ENCODE data around the gene FMO3. TPM values are rescaled to one million over a fixed set of nuclear protein-coding genes. Genes with fewer than 3 reads are reported as not detected.

Gene FMO3
- total RNA-seq, 1 donor from 2014 or later, result not detected

- TF ChIP-seq, protein P1, sequence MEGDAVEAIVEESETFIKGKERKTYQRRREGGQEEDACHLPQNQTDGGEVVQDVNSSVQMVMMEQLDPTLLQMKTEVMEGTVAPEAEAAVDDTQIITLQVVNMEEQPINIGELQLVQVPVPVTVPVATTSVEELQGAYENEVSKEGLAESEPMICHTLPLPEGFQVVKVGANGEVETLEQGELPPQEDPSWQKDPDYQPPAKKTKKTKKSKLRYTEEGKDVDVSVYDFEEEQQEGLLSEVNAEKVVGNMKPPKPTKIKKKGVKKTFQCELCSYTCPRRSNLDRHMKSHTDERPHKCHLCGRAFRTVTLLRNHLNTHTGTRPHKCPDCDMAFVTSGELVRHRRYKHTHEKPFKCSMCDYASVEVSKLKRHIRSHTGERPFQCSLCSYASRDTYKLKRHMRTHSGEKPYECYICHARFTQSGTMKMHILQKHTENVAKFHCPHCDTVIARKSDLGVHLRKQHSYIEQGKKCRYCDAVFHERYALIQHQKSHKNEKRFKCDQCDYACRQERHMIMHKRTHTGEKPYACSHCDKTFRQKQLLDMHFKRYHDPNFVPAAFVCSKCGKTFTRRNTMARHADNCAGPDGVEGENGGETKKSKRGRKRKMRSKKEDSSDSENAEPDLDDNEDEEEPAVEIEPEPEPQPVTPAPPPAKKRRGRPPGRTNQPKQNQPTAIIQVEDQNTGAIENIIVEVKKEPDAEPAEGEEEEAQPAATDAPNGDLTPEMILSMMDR (IDR thresholded peaks at IDR 0.05; ENCODE audit: insufficient read depth, low read length, severe bottlenecking), result no peak
- no peak overlapping the region for H3K4me3 ChIP-seq (ENCODE audit: low read depth, low read length)
- DNase-seq (ENCODE audit: low read depth), result no peak
- no peaks in the 10 kb centered on the region for H3K36me3 ChIP-seq (ENCODE audit: control insufficient read depth, insufficient read depth, low read length)
- no peaks in the 10 kb centered on the region for H3K27me3 ChIP-seq (ENCODE audit: control insufficient read depth, insufficient read depth, low read length)
- no peak for FAIRE-seq
These were observed 27.8 kb upstream of the FMO3 start for GRCh38 chr1:171062902-171063301.

GRCh38 chr1:171075041-171075440, 15.7 kb upstream of the FMO3 start:
- TF ChIP-seq, protein P1 (IDR thresholded peaks at IDR 0.05; ENCODE audit: insufficient read depth, low read length, severe bottlenecking), result no peak
- no peak for FAIRE-seq
- Histone ChIP-seq H3K36me3 (ENCODE audit: control insufficient read depth, insufficient read depth, low read length) (no peaks in the 10 kb centered on the region), H3K4me3 (ENCODE audit: low read depth, low read length) (no peak overlapping the region), H3K27me3 (ENCODE audit: control insufficient read depth, insufficient read depth, low read length) (no peaks in the 10 kb centered on the region)
- no peak for DNase-seq (ENCODE audit: low read depth)

GRCh38 chr1:171081314-171081753, 9.4 kb upstream of the FMO3 start:
- TF ChIP-seq, protein P1 (IDR thresholded peaks at IDR 0.05; ENCODE audit: insufficient read depth, low read length, severe bottlenecking), result no peak
- FAIRE-seq (no peak), DNase-seq (ENCODE audit: low read depth) (peak; percentile 45)
- no peaks in the 10 kb centered on the region for H3K36me3 ChIP-seq (ENCODE audit: control insufficient read depth, insufficient read depth, low read length)
- no peak overlapping the region for H3K4me3 ChIP-seq (ENCODE audit: low read depth, low read length)
- no peaks in the 10 kb centered on the region for H3K27me3 ChIP-seq (ENCODE audit: control insufficient read depth, insufficient read depth, low read length)

GRCh38 chr1:171081763-171082201, 8.9 kb upstream of the FMO3 start:
- DNase-seq (ENCODE audit: low read depth) (peak; percentile 5), FAIRE-seq (no peak)
- no peaks in the 10 kb centered on the region for H3K36me3 ChIP-seq (ENCODE audit: control insufficient read depth, insufficient read depth, low read length)
- TF ChIP-seq, protein P1 (IDR thresholded peaks at IDR 0.05; ENCODE audit: insufficient read depth, low read length, severe bottlenecking), result no peak
- H3K4me3 ChIP-seq (ENCODE audit: low read depth, low read length), result no peak overlapping the region
- no peaks in the 10 kb centered on the region for H3K27me3 ChIP-seq (ENCODE audit: control insufficient read depth, insufficient read depth, low read length)

GRCh38 chr1:171082606-171083005, 8.1 kb upstream of the FMO3 start:
- FAIRE-seq (no peak), DNase-seq (ENCODE audit: low read depth) (no peak)
- H3K27me3 ChIP-seq (ENCODE audit: control insufficient read depth, insufficient read depth, low read length), result no peaks in the 10 kb centered on the region
- no peaks in the 10 kb centered on the region for H3K36me3 ChIP-seq (ENCODE audit: control insufficient read depth, insufficient read depth, low read length)
- TF ChIP-seq, protein P1 (IDR thresholded peaks at IDR 0.05; ENCODE audit: insufficient read depth, low read length, severe bottlenecking), result no peak
- no peak overlapping the region for H3K4me3 ChIP-seq (ENCODE audit: low read depth, low read length)

- FAIRE-seq (no peak), DNase-seq (ENCODE audit: low read depth) (no peak)
- Histone ChIP-seq H3K36me3 (ENCODE audit: control insufficient read depth, insufficient read depth, low read length) (no peaks in the 10 kb centered on the region), H3K27me3 (ENCODE audit: control insufficient read depth, insufficient read depth, low read length) (no peaks in the 10 kb centered on the region), H3K4me3 (ENCODE audit: low read depth, low read length) (no peak overlapping the region)
- TF ChIP-seq, protein P1 (IDR thresholded peaks at IDR 0.05; ENCODE audit: insufficient read depth, low read length, severe bottlenecking), result no peak
These were observed 7.5 kb upstream of the FMO3 start for GRCh38 chr1:171083222-171083621.

All from bronchial epithelial cell (primary cell).